Measurements from ENCODE around the gene IL18RAP.

IL18RAP gene

DNA sequence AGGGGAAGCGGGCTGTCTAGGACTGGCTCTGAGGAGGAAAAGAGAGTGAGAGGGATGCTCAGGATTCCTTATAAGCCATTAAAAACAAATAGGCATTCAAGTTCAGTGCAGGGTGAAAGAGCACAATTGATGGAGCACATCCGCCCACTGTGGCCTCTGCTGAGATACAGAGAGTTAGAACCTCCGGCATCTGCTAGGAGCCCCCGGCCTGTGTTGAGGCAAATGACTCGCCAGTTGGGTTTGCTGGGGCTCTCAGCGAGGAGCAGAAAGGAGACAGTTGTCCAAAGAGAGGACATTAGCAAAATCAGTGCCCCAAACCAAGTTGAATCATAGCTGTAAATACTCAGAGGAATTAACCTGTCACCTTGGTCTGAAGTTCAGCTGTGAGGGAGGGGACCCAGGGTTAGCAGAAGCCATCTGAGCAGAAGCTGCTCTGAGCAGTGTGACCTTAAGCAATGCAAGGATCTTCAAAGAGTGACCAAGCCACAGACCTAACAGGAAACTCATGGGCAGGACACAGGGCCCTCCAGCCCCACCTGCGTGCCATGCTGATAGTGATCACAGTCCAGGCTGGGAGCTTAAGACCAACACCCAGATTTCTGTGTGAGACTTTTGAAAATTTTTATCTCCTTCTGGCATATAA, 23.3 kb upstream of the IL18RAP start:
- H3K9ac ChIP-seq = no peak overlapping the region
- no peak overlapping the region for H3K4me2 ChIP-seq
- H3K4me1 ChIP-seq (ENCODE audit: low read depth, poor library complexity, severe bottlenecking) = no peaks in the 10 kb centered on the region
- TF ChIP-seq, protein P1, sequence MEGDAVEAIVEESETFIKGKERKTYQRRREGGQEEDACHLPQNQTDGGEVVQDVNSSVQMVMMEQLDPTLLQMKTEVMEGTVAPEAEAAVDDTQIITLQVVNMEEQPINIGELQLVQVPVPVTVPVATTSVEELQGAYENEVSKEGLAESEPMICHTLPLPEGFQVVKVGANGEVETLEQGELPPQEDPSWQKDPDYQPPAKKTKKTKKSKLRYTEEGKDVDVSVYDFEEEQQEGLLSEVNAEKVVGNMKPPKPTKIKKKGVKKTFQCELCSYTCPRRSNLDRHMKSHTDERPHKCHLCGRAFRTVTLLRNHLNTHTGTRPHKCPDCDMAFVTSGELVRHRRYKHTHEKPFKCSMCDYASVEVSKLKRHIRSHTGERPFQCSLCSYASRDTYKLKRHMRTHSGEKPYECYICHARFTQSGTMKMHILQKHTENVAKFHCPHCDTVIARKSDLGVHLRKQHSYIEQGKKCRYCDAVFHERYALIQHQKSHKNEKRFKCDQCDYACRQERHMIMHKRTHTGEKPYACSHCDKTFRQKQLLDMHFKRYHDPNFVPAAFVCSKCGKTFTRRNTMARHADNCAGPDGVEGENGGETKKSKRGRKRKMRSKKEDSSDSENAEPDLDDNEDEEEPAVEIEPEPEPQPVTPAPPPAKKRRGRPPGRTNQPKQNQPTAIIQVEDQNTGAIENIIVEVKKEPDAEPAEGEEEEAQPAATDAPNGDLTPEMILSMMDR (conservative IDR thresholded peaks at IDR 0.05; ENCODE audit: low read depth, low read length) = no peak
- no peaks in the 10 kb centered on the region for H4K20me1 ChIP-seq (ENCODE audit: insufficient read depth)
- no peak overlapping the region for H3K27ac ChIP-seq
- no peaks in the 10 kb centered on the region for H3K27me3 ChIP-seq (ENCODE audit: insufficient read depth, low read depth)
- H3K79me2 ChIP-seq (ENCODE audit: insufficient read depth, low read depth) = no peaks in the 10 kb centered on the region
- H2AFZ ChIP-seq (ENCODE audit: low read depth) = no peak overlapping the region
- H3K4me3 ChIP-seq (IDR thresholded peaks at IDR 0.05; ENCODE audit: insufficient read depth, low read depth, low read length) = no peak overlapping the region
- H3K36me3 ChIP-seq (ENCODE audit: insufficient read depth) = no peaks in the 10 kb centered on the region

DNA sequence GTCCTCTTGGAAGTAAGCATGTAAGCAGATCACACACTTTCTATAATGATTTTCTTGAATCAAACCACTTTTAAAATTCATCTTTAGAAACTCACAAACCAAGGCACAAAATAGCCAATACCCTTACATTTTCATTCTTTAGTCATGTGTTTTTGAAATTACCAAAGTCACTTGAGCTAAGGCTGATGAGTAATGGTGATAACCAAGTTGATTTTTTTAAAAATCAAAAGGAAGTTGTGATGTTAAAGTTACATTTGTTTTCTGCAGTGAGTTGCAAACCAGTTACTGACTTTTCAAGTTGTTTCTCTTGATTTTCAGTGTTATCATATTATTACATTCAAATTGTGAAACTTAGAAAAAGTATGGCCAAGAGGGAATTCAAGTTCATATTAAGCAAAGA, 21.5 kb upstream of the IL18RAP start:
- TF ChIP-seq, protein P1 (conservative IDR thresholded peaks at IDR 0.05; ENCODE audit: low read depth, low read length) = no peak
- H3K36me3 ChIP-seq (ENCODE audit: insufficient read depth) = no peaks in the 10 kb centered on the region
- no peak overlapping the region for H3K4me3 ChIP-seq (IDR thresholded peaks at IDR 0.05; ENCODE audit: insufficient read depth, low read depth, low read length)
- no peak overlapping the region for H3K27ac ChIP-seq
- no peaks in the 10 kb centered on the region for H3K27me3 ChIP-seq (ENCODE audit: insufficient read depth, low read depth)
- no peaks in the 10 kb centered on the region for H4K20me1 ChIP-seq (ENCODE audit: insufficient read depth)
- H3K79me2 ChIP-seq (ENCODE audit: insufficient read depth, low read depth) = no peaks in the 10 kb centered on the region
- H2AFZ ChIP-seq (ENCODE audit: low read depth) = no peak overlapping the region
- no peak overlapping the region for H3K9ac ChIP-seq
- H3K4me1 ChIP-seq (ENCODE audit: low read depth, poor library complexity, severe bottlenecking) = no peaks in the 10 kb centered on the region
- no peak overlapping the region for H3K4me2 ChIP-seq

DNA sequence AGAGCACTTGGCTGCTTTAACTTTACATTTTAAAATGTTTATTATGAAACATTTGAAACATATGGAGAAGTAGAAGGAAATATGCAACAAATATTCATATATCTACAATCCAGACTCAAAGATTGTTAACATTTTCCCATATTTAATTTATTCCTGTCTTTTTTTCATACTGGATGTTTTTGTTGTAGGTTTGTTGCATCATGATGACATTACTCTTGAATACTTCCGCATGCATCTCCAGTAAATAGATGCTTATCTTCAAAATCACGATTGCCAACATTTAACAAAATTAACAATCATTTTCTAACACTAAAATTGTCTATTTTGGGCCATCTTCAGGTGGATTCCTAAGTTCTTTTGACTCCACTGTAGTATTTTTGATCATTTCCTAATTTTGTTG, 21.1 kb upstream of the IL18RAP start:
- Histone ChIP-seq H3K79me2 (ENCODE audit: insufficient read depth, low read depth) (no peaks in the 10 kb centered on the region), H3K4me3 (IDR thresholded peaks at IDR 0.05; ENCODE audit: insufficient read depth, low read depth, low read length) (no peak overlapping the region), H4K20me1 (ENCODE audit: insufficient read depth) (no peaks in the 10 kb centered on the region), H3K4me1 (ENCODE audit: low read depth, poor library complexity, severe bottlenecking) (no peaks in the 10 kb centered on the region), H3K9ac (no peak overlapping the region), H3K27ac (no peak overlapping the region), H2AFZ (ENCODE audit: low read depth) (no peak overlapping the region), H3K4me2 (no peak overlapping the region), H3K36me3 (ENCODE audit: insufficient read depth) (no peaks in the 10 kb centered on the region), H3K27me3 (ENCODE audit: insufficient read depth, low read depth) (no peaks in the 10 kb centered on the region)
- TF ChIP-seq, protein P1 (conservative IDR thresholded peaks at IDR 0.05; ENCODE audit: low read depth, low read length) = no peak

DNA sequence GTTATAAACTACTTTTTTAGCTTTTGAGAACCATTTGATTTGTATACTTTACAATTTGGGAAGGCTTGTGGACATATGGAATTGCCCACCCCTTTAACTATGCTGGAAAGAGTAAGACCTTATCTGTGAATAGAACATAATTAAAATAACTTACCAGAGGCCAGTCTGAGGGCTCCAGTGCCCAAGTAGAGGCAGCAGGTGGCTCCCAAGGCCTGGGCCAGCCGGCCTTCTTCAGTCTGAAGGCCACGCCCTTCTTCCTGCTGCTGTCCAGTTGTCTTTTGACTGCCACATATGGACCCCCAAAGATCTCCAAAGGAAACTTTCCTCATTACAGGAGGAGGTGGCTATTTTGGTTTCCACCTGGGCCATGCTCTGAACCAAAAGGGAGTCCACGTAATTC, 12.0 kb upstream of the IL18RAP start:
- TF ChIP-seq, protein P1 (conservative IDR thresholded peaks at IDR 0.05; ENCODE audit: low read depth, low read length) = no peak
- H3K4me1 ChIP-seq (ENCODE audit: low read depth, poor library complexity, severe bottlenecking) = no peaks in the 10 kb centered on the region

More for the DNA sequence above, 12.0 kb upstream of the IL18RAP start:
- no peaks in the 10 kb centered on the region for H4K20me1 ChIP-seq (ENCODE audit: insufficient read depth)
- H3K4me3 ChIP-seq (IDR thresholded peaks at IDR 0.05; ENCODE audit: insufficient read depth, low read depth, low read length) = no peak overlapping the region
- H3K79me2 ChIP-seq (ENCODE audit: insufficient read depth, low read depth) = no peaks in the 10 kb centered on the region
- no peaks in the 10 kb centered on the region for H3K27me3 ChIP-seq (ENCODE audit: insufficient read depth, low read depth)
- H3K4me2 ChIP-seq = no peak overlapping the region
- no peak overlapping the region for H3K27ac ChIP-seq
- H2AFZ ChIP-seq (ENCODE audit: low read depth) = no peak overlapping the region
- H3K9ac ChIP-seq = no peak overlapping the region
- H3K36me3 ChIP-seq (ENCODE audit: insufficient read depth) = no peaks in the 10 kb centered on the region

Data from KMS-11 (cell line).